GM19395 (cell line): Measurements from ENCODE around the gene SCGB3A1.

ENCODE experiments used
- ATAC-seq: cut with Tn5 transposase; IDR thresholded peaks from one replicate; pipeline ENCODE4 v1.9.1; 2021; ENCODE audit warnings: mild to moderate bottlenecking, moderate library complexity; ENCODE audit not compliant: unreplicated experiment

SCGB3A1 gene

DNA sequence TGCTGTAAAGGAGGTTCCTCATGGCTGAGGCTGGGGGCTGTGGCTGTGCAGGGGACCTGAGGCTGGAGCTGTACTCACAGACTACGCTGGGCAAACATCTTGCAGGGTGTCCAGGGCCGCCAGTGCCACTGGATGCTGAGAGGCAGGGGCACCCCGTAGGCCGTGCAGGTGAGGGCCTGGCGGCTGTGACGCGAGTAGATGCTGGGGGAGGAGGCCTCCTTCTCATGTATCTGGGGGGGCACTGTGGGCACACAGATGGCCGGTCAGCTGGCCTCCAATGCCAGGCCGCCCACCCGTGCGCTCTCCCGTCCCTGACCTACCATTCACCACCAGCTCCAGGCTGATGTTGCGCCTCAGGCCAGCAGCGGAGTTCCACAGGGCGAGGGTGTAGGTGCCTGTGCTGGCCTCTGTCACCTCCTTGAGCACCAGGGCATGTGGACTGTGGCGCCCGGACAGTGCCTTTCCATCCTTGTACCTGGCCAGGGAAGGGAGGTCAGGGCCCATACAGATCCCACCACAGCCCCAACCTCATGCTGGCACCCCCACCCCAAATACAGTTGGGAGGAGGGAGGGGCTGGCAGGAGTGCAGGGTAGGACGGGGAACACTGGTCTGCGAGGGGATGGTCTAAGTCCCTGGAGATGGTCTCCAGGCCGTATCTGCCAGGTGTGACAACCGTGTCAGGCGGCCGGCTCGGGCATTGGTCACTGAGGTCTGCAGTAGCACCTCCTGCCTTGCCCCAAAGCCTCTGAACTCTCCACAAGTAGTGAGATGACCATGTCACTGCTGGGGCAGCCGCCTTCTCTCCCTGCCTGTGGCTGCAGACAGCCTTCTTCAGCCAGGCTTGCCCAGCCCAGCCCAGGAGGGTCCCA is 34.7 kb upstream of the SCGB3A1 start:
- no peak for ATAC-seq

DNA sequence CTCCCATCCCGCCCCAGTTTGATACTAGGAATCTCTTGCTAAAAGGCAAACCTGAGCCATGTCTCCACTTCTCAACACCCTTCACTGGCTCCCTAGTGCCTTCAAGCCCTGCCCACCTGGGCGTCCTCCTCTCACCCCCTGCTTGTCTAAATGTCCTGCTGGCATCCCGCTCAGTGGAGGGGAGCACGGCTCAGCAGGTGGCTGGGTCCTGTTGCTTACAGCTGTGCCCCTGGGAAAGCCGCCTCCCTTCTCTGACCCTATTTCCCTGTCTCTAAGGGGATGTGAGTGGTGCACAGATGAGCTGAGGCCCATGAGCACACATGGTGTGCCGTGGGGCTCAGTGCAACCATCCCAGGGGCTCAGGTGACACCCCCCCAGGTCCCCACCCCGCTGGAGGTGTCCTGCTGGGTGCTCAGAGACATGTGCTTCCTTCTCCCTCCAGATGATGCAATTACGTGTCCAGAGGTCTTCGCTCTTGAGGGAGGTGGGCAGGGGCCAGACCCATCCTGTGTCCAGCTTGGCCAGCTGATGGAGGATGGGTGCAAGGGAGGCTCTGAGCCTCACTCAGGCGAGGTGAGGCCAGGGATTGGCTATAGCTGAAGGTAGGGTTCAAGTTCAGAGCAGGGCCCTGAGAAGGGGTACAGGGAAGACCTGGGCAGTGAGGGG is 34.0 kb upstream of the SCGB3A1 start:
- no peak for ATAC-seq

DNA sequence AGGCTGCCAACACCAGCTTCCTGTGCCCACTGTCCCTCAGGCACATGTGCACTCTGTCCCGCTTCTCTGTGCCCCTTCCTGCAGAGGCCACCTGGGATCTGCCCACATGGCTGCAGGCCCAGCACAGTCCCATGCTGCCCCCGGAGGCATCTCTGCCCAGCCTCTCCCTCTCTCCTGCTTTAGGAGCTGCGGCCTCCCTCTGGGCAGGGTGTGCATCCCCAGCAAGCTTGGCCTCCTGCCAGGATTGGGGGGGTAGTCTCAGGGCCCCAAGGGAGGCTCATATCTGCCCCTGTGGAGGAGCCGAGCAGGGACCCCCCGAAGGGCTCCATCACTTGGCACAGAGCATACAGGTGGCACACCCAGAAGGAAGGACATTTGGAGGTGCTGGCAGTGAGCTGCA is 33.3 kb upstream of the SCGB3A1 start:
- ATAC-seq, result no peak

DNA sequence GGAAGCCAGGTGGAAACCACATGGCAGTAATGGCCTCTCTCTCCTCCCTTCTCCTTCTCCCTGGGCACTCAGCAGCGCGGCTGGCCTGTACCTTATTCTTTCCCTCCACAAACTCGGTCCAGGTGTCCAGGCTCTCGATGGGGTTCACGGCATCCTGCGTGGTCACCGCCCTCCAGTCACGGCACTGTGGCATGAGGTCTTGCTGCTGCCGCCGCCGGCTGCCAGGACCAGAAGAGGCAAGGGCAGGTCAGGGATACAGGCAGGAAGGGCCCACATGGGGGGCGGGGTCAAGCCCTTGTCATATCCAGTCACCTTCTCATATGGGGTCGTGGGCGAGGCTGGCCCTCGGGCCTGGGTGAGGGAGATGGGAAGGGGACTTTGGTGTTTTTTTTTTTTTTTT is 32.5 kb upstream of the SCGB3A1 start:
- ATAC-seq, result no peak

DNA sequence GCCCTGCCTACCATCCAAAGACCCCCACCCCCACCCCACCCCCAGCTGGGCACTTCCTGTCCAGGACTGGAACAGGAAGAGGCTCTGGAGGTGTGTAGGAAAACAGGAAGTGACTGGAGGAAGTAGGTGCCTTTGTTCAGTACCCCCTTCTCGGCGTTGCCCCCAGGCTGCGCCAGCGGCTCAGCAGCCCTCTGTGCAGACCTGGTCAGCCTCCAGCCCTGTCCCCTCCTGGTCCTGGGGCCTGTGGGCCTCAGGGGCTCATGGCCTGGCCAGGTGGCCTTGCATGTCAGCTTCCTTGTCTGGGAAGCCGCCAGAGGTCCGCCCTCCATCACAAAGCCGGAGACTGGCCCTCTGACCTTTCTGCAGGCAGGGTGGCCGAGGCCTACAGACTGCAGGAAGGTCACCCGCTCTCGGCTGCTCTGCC is 32.1 kb upstream of the SCGB3A1 start:
- no peak for ATAC-seq

DNA sequence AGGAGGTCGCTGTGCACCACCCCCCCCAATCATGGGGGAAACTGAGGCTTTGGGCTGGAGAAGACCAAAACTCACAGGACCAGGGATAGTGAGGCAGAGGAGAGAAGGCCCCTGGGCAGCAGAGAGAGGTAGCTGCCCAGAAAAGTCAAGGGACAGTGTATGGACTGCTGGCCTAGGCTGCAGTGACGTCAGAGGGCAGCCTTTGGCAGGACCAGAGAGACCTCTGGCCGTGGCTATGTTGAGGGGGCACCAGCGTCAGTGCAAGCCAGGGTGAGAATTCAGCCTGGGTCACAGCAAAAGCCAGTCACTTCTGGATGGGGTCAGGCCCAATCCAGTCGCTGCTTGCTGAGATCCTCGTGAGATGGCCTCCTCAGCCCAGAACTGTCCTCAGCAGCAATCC is 31.6 kb upstream of the SCGB3A1 start:
- ATAC-seq, result no peak

DNA sequence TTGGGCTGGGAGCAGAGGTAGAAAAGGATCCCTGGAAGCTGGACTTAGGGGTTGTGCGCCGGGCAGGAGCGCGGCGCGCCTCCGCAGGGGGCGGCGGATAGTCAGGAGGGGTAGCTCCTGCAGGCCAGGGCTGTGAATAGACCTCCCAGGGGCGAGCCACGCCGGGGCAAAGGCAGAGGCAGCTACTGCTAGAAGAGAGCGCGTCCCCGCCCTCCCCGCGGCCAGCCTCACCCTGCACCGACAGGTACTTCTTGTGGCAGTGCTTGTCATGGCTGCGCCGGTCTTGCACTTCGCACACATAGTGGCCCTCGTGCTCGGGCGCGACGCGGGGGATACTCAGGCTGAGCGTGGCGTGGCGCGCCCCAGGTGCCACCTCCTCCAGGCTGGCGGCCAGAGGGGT is 30.0 kb upstream of the SCGB3A1 start:
- no peak for ATAC-seq

DNA sequence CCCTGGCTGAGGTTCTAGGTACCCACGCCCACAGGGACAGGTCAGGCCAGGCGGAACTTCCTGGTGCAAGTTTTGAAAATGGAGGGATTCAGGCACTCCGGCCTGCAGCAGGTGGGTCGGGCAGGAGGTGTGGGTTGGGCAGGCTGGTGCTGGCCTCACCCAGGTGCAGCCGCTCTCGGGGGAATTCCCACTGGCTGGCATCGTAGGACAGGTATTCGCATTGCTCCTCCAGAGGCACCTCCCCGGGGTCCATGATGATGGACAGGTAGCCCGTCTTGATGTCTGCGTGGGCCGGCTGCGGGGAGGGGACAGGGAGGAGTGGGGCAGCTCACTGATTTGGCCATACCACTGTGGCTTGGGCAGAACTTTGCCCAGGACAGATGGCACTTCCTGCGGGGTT is 28.7 kb upstream of the SCGB3A1 start:
- no peak for ATAC-seq

DNA sequence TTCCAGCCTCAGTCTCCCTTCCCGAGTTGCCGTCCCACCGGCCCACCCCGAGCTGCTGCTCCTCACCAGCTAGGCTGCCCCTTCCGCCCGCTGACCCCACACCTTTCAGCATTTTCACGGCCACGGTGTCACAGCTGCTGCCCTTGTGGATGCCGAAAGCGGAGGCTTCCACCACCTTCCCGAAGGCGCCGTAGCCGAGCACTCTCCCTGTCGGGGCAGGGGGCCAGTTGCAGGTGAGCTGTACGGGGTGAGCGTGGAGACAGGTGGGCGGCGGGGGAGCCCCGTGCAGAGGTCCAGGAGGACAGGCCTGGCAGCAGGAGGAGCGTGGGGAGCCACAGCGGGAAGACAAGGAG is 28.2 kb upstream of the SCGB3A1 start:
- ATAC-seq, result no peak

DNA sequence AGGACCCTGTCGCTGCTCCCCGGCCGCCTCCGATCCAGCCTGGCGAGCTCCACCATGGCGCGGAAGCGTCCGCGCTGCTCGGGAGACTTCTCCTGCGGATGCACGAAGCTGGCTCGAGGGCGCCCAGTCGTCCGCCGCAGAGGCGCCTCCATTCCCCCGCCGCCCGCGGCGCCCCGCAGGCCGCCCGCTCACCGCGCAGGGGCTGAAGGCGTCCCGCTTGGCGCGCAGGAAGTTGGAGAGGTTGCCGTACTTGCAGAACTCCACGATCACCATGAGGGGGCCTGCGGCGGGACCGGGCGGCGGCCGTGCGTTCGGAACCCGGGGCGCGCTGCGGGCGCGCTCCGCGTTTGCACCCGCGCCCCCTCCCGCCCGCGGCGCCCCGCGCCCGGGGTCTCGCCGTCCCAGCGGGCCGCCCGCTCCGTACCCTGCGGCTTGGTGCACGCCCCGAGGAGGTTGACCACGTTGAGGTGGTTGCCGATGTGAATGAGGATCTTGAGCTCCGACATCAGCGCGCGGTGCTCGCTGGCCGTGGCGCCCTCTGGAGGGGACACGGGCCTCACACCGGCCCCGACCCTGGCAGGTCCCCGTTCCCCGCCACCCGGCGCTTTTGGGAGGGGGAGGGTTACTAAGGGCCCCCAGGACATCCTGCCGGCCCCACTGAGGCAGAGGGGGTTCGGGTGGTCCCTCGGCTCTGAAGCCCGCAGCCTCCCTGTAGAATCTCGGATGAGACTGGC is 27.7 kb upstream of the SCGB3A1 start:
- no peak for ATAC-seq

DNA sequence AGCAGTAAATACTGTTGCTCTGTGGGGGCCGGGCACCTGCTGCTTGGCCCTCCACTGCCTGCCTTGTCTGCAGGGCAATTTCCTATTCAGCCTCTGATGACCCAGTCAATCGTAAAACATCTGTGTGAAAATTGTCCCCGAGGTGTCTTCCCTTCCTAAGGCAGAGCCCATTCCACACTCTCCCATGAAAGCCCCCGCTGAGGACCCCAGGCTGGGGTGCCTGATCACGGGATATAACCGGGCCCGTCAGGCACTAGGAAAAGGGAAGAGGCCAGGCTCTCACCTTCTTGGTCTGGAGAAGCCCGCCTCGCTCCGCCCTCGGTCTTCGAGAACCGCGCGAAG is 27.2 kb upstream of the SCGB3A1 start:
- ATAC-seq, result no peak

DNA sequence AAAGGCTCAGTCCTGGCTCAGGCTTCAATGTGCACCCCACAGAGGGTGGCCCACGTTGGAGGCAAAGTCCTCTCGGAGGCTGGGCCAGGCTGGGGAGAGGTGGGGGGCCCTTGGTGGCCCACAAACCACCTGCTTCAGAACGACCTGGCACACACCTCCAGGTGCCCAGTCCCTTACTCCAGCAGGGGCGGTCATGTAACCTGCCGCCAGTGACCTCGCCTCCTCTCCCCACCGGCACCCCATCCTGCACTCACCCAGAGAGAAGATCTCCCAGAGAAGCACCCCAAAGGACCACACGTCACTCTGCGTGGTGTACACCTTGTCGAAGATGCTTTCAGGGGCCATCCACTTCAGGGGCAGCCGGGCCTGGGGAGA is 22.5 kb upstream of the SCGB3A1 start:
- no peak for ATAC-seq

DNA sequence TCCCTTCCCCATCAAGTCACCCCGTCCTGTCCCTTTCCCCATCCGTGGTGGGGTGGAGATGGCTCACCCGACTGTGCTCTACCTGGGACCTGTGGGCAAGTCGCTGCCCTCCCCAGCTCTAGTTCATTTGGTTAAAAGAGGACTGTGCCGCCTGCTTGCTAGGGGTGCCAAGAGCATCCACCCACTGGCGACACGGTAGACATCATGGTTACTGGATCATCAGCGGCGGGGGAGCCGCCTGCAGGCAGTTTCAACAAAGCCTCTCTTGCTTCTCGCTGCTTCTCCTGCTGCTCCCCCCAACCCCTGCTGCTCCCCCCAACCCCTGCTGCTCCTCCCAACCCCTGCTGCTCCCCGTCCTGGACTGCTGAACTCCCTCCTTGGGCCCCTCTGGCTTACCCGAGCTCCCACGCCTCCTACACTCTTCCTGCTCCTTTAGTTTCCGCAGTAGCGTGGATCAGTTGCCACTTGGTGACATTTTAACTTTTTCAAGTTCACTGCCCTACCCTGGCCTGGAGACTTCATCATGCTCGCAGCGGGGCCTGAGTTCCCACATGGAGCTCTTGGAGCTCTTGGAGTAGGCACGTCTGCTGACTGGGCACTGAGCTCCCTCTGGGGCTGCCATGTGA is 22.0 kb upstream of the SCGB3A1 start:
- no peak for ATAC-seq

DNA sequence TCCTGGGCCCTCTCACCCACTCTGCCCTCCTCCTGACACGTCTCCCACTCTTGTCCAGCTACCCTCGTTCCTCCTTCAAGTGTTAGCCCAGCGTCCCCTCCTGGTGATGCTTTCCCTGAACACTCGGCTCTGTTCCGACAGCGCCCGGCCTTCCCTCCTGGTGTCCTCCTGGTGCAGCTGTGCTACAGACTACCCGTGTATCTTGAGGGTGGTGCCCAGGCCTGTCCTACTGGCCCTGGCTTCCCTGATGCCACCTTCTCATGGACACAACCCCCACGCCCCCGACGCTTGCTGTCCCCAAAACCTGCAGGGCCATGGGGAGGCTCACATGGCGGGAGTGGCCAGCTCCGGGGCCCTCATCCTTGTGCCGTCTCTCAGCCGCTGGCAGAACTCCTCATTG is 21.4 kb upstream of the SCGB3A1 start:
- no peak for ATAC-seq

DNA sequence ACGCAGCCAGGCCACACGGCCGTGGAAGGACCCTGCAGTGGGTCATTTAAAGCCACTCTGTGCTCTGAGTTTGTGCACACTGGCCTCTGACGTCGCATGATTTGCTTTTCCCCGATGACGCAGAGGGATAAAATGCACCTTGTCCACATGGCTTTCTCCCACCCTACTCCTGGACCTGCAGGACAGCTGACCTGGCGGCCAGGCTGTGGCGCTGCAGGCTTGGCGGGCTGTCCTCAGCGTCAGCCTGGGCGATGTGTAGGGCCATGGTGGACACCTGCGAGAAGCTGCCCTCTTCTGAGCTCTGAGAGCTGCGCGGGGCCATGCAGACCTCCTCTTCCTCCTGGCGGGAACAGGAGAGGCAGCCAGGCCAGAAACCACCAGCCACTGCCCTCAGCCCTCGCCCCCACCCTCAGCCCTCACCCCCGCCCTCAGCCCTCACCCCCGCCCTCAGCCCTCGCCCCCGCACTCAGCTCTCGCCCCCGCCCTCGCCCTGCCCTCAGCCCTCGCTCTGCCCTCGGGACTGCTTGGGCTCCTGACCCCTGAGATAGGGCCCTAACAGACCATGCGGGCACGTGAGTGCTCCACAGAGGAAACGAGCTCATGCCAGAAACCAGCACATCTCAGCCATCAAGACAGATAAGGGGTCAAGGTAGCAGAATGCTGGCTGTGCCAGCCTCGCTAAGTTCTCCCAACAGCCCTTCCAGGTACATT is 20.0 kb upstream of the SCGB3A1 start:
- no peak for ATAC-seq

DNA sequence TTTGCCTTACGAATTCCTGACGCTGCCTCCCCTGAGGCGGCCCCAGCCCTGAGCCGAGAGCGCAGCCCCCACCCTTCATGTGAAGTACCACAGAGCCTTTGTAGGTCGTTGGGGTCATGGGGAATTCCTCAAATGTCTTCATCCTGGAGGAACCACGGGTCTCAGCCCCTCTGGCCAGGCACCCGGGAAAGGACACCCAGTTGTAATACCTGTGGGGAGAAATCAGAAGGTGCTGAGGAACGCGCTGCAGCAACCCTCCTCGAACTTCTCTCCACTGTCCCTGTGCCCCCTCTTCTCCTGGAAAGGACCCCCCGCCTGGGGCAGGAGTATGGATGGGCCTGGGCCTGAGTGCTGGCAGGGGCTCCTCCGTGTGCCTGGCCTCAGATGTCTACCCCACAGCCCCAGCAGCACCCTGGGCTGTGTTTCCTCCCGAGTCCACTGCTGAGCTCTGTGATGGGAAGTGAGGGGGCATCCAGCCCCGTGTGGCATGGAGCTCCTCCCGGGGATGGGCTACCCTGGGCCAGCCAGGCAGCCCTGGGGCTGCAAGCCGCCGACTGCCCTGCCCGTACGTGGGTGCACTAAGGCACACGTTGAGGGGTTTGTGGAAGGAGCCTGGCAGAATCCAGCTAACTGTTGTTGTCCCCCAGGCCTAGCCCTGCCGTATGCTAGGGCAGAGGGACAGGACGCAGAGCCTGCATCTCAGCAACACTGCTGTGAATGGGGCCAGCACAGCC is 18.7 kb upstream of the SCGB3A1 start:
- ATAC-seq, result no peak

DNA sequence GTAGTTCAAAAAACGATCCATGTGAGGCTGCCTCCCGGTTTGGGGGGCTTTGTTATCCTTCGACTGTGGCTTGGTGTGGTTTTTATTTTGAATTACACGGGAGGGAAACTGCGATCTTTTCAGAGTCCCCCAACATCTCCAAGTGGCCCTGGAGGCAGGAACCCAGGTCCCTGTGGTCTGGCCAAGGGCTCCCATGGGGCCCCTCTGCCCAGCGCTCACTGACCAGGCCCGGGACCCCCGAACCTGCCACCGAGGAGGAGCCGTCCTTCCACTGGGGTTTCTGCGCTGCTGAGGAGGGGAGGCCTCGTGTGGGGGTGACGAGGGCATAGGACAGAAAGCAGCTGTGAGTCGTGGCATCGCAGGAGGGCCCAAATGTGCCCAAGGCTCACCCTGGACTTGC is 18.1 kb upstream of the SCGB3A1 start:
- no peak for ATAC-seq

DNA sequence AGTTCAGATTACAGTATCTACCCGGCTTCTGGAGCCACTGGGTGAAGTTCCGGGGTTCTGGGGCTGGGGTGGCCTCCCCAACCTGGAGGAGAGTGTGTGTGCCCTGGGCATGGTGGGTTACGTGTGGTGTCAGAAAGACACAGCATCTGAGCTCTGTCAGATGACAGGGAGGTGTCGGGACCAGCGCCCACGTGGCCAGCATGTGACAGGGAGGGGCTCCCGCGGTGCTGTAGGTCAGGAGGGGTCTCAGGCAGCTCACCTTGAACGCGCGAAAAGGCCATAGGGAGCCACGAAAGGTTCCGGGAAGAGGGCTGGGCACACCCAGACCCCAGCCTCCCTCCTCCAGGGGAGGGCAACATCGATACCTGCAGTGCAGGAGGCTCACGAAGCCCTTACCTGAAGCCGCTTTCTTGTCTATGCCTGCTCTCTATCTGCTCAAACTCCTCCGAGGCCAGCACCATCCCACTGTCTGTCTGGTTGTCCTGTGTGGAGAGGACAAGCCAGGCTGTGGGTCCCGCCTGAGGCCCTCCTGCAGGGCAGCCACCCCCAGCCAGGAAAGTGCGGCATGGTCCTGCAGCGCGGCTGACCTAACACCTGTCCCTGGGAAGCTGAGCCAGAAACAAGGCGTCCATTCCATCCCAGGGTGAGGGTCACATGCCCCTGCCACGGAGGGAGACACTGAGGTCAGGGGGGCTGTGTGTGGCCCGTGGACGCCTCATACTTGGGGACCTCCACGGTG is 17.4 kb upstream of the SCGB3A1 start:
- ATAC-seq, result no peak

DNA sequence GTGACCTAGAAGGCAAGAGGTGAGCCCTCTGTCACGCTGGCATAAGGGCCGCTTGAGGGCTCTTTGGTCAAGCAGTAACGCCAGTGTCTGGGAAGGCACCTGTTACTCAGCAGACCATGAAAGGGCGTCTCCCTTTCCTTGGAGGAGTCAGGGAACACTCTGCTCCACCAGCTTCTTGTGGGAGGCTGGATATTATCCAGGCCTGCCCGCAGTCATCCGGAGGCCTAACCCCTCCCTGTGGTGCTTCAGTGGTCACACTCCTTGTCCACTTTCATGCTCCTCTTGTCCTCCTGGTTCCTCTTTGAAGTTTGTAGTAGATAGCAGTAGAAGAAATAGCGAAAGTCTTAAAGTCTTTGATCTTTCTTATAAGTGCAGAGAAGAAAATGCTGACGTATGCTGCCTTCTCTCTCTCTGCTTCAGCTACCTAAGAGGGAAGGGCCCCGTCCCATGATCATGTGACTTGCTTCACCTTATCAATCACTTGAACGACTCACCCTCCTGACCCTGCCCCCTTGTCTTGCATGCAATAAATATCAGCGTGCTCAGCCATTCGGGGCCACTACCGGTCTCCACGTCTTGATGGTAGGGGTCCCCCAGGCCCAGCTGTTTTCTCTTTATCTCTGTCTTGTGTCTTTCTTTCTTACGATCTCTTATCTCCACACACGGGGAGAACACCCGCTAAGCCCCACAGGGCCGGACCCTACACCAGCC is 16.7 kb upstream of the SCGB3A1 start:
- ATAC-seq, result no peak
